ENCODE results near the gene PPP2R2B.

DNA sequence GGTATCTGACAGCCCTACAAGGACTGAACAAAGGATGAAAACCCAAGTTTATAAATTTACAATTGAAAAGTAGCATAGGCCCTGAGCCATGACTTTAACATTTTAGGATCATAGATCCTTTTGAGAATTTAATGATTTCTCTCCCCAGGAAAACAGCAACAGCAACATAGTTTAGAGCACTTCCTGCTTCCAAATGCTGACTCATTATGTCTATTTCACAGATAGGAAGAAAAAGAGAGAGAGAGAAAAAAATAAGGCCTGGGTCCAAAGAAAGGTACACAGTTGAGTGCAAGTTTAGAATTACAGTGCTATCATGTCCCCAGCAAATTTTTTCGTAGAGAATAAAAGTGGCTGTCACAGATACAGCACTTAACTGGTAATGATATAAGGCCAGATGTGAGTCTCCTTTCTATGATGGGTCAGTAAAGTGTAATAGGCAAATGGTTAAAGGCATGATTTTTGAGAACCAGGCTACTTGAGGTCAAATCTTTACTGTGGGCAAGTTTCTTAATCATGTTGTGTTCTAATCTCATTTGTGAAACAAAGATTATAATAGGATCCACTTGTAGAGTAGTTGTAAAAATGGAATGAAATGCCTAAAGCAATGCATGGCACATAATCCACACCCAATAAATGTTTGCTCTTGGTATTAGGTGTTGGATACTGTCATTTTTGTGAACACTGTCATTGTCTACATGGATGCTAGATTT, 12.3 kb upstream of the PPP2R2B start:
- TF ChIP-seq POLR2A (IDR thresholded peaks at IDR 0.05) (no peak), CTCF (IDR thresholded peaks at IDR 0.05) (no peak), EP300 (IDR thresholded peaks at IDR 0.05) (no peak)
